Measurements from ENCODE around the gene AFF3.

DNA sequence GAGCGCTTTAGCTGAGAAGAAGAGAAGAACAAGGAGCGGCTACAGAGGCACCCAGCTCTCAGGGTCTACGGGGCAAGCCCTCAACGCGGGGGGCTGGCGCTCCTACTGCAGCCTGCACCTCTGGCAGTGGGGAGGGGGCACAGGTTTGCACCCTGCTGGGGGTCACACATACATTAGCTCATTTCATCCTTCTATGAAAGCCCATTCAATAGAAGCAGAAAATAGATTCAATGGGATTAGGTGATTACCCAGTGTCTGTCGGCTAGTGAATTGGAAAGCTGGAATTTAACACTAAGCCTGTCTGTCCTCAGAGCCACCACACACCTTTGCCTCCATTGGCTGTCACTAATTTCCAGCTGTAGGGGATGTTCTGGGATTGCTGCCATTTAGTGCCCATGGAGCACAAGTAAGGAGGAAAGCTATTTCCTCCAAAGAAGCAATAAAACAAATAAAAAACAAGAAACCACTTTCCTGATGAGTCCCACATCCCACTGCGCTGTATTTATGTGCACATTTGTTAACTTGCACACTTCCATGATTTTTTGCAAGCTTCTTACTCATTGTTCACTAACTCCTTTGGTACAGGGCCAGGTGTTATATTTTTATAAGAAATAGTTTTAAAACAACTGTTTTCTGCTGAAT lies 333.0 kb downstream of the AFF3 start:
- no peak for TF ChIP-seq YY1 (IDR thresholded peaks at IDR 0.05; ENCODE audit: low read depth, low read length)
- no peak for TF ChIP-seq ZNF274 (IDR thresholded peaks at IDR 0.05; ENCODE audit: borderline replicate concordance, extremely low read depth, low read length)
- TF ChIP-seq GABPA (IDR thresholded peaks at IDR 0.05; ENCODE audit: borderline replicate concordance, insufficient read depth, low read length): no peak
- no peak for TF ChIP-seq POLR2AphosphoS5 (IDR thresholded peaks at IDR 0.05; ENCODE audit: low read depth, low read length)
- no peak for TF ChIP-seq BACH1 (IDR thresholded peaks at IDR 0.05; ENCODE audit: low read length)
- TF ChIP-seq, protein P1, sequence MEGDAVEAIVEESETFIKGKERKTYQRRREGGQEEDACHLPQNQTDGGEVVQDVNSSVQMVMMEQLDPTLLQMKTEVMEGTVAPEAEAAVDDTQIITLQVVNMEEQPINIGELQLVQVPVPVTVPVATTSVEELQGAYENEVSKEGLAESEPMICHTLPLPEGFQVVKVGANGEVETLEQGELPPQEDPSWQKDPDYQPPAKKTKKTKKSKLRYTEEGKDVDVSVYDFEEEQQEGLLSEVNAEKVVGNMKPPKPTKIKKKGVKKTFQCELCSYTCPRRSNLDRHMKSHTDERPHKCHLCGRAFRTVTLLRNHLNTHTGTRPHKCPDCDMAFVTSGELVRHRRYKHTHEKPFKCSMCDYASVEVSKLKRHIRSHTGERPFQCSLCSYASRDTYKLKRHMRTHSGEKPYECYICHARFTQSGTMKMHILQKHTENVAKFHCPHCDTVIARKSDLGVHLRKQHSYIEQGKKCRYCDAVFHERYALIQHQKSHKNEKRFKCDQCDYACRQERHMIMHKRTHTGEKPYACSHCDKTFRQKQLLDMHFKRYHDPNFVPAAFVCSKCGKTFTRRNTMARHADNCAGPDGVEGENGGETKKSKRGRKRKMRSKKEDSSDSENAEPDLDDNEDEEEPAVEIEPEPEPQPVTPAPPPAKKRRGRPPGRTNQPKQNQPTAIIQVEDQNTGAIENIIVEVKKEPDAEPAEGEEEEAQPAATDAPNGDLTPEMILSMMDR (IDR thresholded peaks at IDR 0.05; ENCODE audit: control extremely low read depth in 1 of 3, insufficient read depth in 1 of 3, low read depth in 1 of 3, low read length in 3 of 3): no peak
- TF ChIP-seq POLR2A (IDR thresholded peaks at IDR 0.05; ENCODE audit: control extremely low read depth in 1 of 2, low read depth in 2 of 2, low read length in 2 of 2): no peak
- no peak for TF ChIP-seq RFX5 (IDR thresholded peaks at IDR 0.05; ENCODE audit: borderline replicate concordance, low read depth, low read length)
- no peak for TF ChIP-seq CBX8 (IDR thresholded peaks at IDR 0.05; ENCODE audit: borderline replicate concordance, low read depth, low read length)
- no peak for TF ChIP-seq GTF2F1 (IDR thresholded peaks at IDR 0.05; ENCODE audit: borderline replicate concordance, low read depth, low read length)
